Small intestine (tissue), 7 donors: ENCODE results near the gene ATP1A1. TPM values are rescaled to one million over a fixed set of nuclear protein-coding genes. Genes with fewer than 3 reads are reported as not detected.

Experiments used
- DNase-seq, 2 donors: peaks; one replicate each; pipeline versions ENCODE4 v3.0.0 to v3.0.0-alpha.2; 2013
- FAIRE-seq: peaks from 2 replicates; lab custom pipeline; 2012; peaks lifted over from hg19 to GRCh38; lab: Jason Lieb, UNC
- H3K27ac ChIP-seq, 3 donors: one replicate each; pipeline ENCODE4 v1.5.1; 2013; ENCODE audit warnings: low read length in 2 of 3, mild to moderate bottlenecking in 2 of 3, control low read depth in 1 of 3, inconsistent platforms in 1 of 3, low read depth in 1 of 3, moderate library complexity in 1 of 3
- H3K27me3 ChIP-seq, 3 donors: one replicate each; pipeline ENCODE4 v1.6.1; 2013; ENCODE audit warnings: low read length in 3 of 3, inconsistent platforms in 1 of 3; ENCODE audit not compliant: control insufficient read depth in 3 of 3, insufficient read depth in 3 of 3
- H3K36me3 ChIP-seq, 3 donors: one replicate each; pipeline ENCODE4 v1.6.1; 2013; ENCODE audit warnings: low read length in 3 of 3, inconsistent platforms in 1 of 3, low read depth in 1 of 3, mild to moderate bottlenecking in 1 of 3, moderate library complexity in 1 of 3; ENCODE audit not compliant: control insufficient read depth in 3 of 3, insufficient read depth in 2 of 3
- H3K4me1 ChIP-seq, 3 donors: one replicate each; pipeline ENCODE4 v1.6.1; 2013; ENCODE audit warnings: low read length in 2 of 3, inconsistent platforms in 1 of 3, low read depth in 1 of 3, mild to moderate bottlenecking in 1 of 3, moderate library complexity in 1 of 3; ENCODE audit not compliant: control insufficient read depth in 3 of 3, insufficient read depth in 2 of 3
- H3K4me3 ChIP-seq, 3 donors: one replicate each; pipeline ENCODE4 v1.5.1; 2013; ENCODE audit warnings: low read length in 3 of 3, control low read depth in 1 of 3, inconsistent platforms in 1 of 3, low read depth in 1 of 3, mild to moderate bottlenecking in 1 of 3, moderate library complexity in 1 of 3
- H3K9me3 ChIP-seq, 2 donors: one replicate each; pipeline ENCODE4 v1.6.1; 2013; ENCODE audit warnings: low read depth in 1 of 2, low read length in 1 of 2; ENCODE audit not compliant: control insufficient read depth in 2 of 2, insufficient read depth in 1 of 2
- WGBS, 3 donors: extraction: QIAGEN DNeasy Blood & Tissue Kit; methylation state at CpG; one replicate each; pipeline ENCODE4 v1.1.7; 2013; 5-methylcytosine and 5-hydroxymethylcytosine counted together
- polyA plus RNA-seq, 4 donors: library from polyadenylated mRNA; stranded (reverse) in 3 of 4; unstranded in 1 of 4; fragments of 200-250 nt in 3 of 4; fragments of 120-200 nt in 1 of 4; gene quantifications; one replicate each; pipeline versions ENCODE4 v1.2.1 to v1.2.3, GENCODE V29; 2013
- donor health status: healthy with polysubstance abuse.
- donor health status: control.
- donor health status: control.
- donor health status: Bipolar disorder and iron deficiency.
- donor health status: healthy.

Gene ATP1A1
- polyA plus RNA-seq, 4 donors, result 921 to 1,048 (median 1,035) TPM

DNA sequence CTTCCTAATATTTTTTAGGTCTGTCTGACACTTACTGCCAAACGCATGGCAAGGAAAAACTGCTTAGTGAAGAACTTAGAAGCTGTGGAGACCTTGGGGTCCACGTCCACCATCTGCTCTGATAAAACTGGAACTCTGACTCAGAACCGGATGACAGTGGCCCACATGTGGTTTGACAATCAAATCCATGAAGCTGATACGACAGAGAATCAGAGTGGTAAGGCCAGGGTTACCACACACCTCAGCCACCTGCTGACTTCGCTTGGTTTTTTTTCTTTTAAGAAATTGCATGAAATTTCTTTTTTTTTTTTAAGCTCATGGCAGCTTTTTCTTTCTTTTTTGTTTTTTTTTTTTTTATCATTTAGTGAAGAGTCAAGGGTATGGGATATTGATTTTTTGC is 17.2 kb downstream of the ATP1A1 start:
- H3K36me3 ChIP-seq, result peaks cover 46 to 50% (median 47%) of the 10 kb centered on the region in 3 donors
- FAIRE-seq, result no peak
- 43 to 66% (median 49%) methylated on average over 5 of the region's 5 CpGs for WGBS, 3 donors

DNA sequence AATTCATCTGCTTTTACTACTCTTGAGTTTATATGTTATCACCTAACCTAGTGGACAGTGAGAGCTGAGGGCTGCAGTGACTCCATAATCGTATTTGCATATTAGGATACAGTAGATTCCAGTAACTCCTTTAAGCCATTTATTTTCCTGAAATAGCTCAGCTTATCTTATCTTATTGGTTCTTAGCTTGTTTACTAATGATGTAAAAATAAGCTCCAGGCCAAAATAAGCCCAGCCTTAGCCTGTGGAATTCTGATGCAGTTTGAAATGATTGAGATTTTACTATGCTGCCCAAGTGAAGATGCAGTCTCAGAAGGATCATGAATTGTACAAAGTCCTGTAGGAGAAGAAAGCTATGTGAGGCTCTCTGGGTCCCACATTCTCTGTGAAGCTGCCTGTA is 18.1 kb downstream of the ATP1A1 start:
- Histone ChIP-seq H3K36me3 (peaks cover 41 to 51% (median 49%) of the 10 kb centered on the region in 3 donors), H3K27ac (peak overlapping the region in 2 of 3 donors; percentile 1 to 29), H3K4me1 (peaks cover 5 to 46% (median 15%) of the 10 kb centered on the region in 3 donors), H3K9me3 (no peaks in the 10 kb centered on the region), H3K27me3 (no peaks in the 10 kb centered on the region), H3K4me3 (no peak overlapping the region)
- DNase-seq, result no peak
- 24 to 67% (median 29%) methylated on average over 1 of the region's 1 CpG for WGBS, 3 donors
- FAIRE-seq, result no peak

More for the DNA sequence above, 17.2 kb downstream of the ATP1A1 start:
- DNase-seq, result peak; percentile 42 to 63
- Histone ChIP-seq H3K27me3 (no peaks in the 10 kb centered on the region), H3K4me3 (no peak overlapping the region), H3K4me1 (peaks cover 5 to 46% (median 15%) of the 10 kb centered on the region in 3 donors), H3K9me3 (no peaks in the 10 kb centered on the region), H3K27ac (peak overlapping the region in 2 of 3 donors; percentile 1 to 45)

DNA sequence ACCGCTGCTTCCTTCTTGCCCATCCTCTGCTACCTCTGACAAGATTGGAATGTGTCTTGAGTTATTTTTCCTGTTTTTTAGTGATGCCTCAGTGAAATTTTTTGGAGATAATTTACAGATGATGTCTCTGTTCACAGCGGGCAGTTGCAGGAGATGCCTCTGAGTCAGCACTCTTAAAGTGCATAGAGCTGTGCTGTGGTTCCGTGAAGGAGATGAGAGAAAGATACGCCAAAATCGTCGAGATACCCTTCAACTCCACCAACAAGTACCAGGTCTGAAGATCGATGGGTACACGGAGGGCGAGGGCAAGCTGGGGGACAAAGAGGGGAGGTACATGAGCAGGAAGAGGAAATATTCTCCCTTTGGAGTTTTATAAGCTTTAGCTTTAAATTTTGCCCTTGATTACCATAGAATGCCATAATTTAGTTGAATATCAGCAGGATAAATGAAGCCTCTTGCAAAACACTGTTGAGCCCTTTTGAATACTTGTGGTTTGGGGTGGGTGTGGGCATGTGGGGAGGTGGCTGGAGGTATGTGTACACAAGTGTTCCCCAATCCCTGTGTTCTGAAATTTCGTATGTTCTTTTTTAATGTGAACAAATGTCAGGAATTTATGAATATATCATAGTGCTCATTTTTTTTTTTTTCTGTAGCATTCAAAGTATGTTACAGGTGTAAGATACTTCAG is 19.8 kb downstream of the ATP1A1 start:
- 67 to 82% (median 68%) methylated on average over 10 of the region's 10 CpGs for WGBS, 3 donors
- no peak for FAIRE-seq
- H3K36me3 ChIP-seq, result peaks cover 49 to 53% (median 52%) of the 10 kb centered on the region in 3 donors

DNA sequence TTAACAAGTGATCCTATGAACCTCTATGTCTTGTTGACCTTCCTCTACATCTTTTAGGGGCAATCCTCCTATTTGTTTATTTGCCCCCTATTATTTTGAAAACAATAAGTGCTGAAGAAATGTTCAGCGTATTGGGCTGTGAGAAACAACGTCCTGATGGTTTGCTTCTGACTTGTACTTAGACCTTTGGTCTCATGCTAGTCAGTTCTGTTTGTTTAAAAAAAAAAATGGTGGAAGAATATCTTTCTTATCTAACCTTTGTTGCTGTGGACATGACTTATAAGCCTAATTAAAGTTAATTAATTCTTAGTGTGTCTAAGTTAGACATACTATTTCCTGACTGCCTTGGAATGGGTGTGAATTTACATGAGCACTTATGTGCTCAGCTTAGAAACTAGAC is 20.7 kb downstream of the ATP1A1 start:
- WGBS, 3 donors, result 15 to 61% (median 32%) methylated on average over 2 of the region's 2 CpGs
- H3K9me3 ChIP-seq, result no peaks in the 10 kb centered on the region
- no peak for FAIRE-seq
- H3K4me3 ChIP-seq, result no peak overlapping the region
- peaks cover 5 to 37% (median 13%) of the 10 kb centered on the region in 3 donors for H3K4me1 ChIP-seq
- H3K27me3 ChIP-seq, result no peaks in the 10 kb centered on the region
- peaks cover 53 to 58% (median 54%) of the 10 kb centered on the region in 3 donors for H3K36me3 ChIP-seq
- DNase-seq, result peak; percentile 74 to 87
- peak overlapping the region in 2 of 3 donors; percentile 55 to 77 for H3K27ac ChIP-seq

More for the DNA sequence above, 19.8 kb downstream of the ATP1A1 start:
- peaks cover 5 to 38% (median 13%) of the 10 kb centered on the region in 3 donors for H3K4me1 ChIP-seq
- DNase-seq, result no peak
- peak overlapping the region; percentile 49 to 77 (median 55) for H3K27ac ChIP-seq
- no peaks in the 10 kb centered on the region for H3K27me3 ChIP-seq
- no peaks in the 10 kb centered on the region for H3K9me3 ChIP-seq
- H3K4me3 ChIP-seq, result no peak overlapping the region

DNA sequence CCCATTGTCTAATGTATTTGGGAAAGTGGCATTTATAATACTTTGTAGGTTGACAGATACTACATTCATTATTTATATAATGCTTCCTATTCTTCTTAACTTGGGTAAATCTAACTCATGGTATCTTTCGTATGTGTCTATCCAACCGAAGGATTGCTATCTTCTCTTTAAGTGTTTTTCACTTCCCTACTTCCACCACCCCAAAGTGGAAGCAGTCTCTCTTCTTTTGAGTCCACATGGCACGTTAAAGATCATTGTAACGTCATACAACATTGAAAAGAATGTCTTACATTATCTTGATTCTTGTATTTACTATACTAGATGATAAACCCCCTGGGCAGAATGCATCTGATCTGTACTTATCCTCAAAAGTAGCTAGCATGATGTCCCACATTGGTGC is 21.2 kb downstream of the ATP1A1 start:
- Histone ChIP-seq H3K27me3 (no peaks in the 10 kb centered on the region), H3K36me3 (peaks cover 53 to 57% (median 56%) of the 10 kb centered on the region in 3 donors), H3K4me3 (no peak overlapping the region), H3K9me3 (no peaks in the 10 kb centered on the region), H3K27ac (peak overlapping the region in 1 of 3 donors; percentile 29), H3K4me1 (peaks cover 5 to 37% (median 13%) of the 10 kb centered on the region in 3 donors)
- DNase-seq, result no peak
- no peak for FAIRE-seq
- WGBS, 3 donors, result 27 to 64% (median 35%) methylated on average over 4 of the region's 4 CpGs

DNA sequence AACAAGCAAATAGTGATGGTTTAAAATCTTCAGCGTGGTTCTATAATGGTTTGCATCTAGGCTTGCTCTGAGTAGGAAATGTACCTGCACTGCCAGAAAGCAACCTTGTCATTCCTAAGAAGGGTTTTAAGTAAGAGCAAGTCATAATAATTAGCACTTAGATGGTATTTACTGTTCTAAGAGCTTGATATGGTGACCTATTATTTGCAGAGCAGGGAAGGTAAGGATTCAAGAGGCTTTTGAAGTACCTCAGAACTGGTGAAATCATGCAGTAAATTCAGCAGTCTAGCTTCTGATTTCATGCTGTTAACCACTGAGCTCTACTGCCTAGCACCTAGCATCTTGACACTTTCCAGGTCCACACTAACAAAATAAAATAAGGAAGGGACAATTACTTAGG is 23.7 kb downstream of the ATP1A1 start:
- WGBS, 3 donors, result 90 to 94% (median 90%) methylated on average over 1 of the region's 1 CpG
- peaks cover 57 to 66% (median 66%) of the 10 kb centered on the region in 3 donors for H3K36me3 ChIP-seq

DNA sequence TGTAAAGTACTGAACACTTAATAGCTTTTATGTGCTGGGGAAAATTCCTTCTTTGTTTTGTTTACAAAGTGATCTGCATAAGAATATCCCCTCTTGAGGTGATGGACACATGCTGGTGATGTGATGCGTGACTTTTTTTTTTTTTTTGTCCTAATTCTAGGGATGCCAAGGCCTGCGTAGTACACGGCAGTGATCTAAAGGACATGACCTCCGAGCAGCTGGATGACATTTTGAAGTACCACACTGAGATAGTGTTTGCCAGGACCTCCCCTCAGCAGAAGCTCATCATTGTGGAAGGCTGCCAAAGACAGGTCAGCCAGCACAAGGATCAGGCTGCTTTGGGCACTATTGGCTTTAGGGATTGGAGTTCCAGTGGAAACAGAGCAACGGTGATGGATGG is 24.7 kb downstream of the ATP1A1 start:
- H3K4me1 ChIP-seq, result peaks cover 0 to 16% (median 2%) of the 10 kb centered on the region in 3 donors
- H3K4me3 ChIP-seq, result no peak overlapping the region
- peaks cover 54 to 70% (median 69%) of the 10 kb centered on the region in 3 donors for H3K36me3 ChIP-seq
- DNase-seq, result no peak
- FAIRE-seq, result no peak
- H3K27me3 ChIP-seq, result no peaks in the 10 kb centered on the region
- H3K9me3 ChIP-seq, result no peaks in the 10 kb centered on the region
- H3K27ac ChIP-seq, result no peak overlapping the region
- WGBS, 3 donors, result 79 to 84% (median 84%) methylated on average over 5 of the region's 5 CpGs

More for the DNA sequence above, 23.7 kb downstream of the ATP1A1 start:
- H3K27me3 ChIP-seq, result no peaks in the 10 kb centered on the region
- no peak overlapping the region for H3K4me3 ChIP-seq
- no peaks in the 10 kb centered on the region for H3K9me3 ChIP-seq
- peaks cover 0 to 23% (median 5%) of the 10 kb centered on the region in 3 donors for H3K4me1 ChIP-seq
- FAIRE-seq (no peak), DNase-seq (no peak)
- no peak overlapping the region for H3K27ac ChIP-seq

DNA sequence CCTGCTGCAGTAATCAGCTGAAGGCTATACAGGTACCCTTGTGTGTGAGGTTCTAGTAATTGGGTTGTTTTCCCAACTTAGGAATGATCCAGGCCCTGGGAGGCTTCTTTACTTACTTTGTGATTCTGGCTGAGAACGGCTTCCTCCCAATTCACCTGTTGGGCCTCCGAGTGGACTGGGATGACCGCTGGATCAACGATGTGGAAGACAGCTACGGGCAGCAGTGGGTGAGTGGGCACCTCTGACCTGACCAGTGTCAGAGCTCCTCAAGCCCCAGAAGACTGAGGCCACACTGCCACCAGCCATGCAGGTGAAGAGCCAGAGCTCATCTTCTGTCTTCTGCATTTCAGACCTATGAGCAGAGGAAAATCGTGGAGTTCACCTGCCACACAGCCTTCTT is 27.7 kb downstream of the ATP1A1 start:
- H3K36me3 ChIP-seq, result peaks cover 56 to 80% (median 68%) of the 10 kb centered on the region in 3 donors
- peak overlapping the region in 1 of 3 donors; percentile 6 for H3K27ac ChIP-seq
- H3K27me3 ChIP-seq, result no peaks in the 10 kb centered on the region
- 84 to 94% (median 91%) methylated on average over 6 of the region's 6 CpGs for WGBS, 3 donors
- FAIRE-seq, result no peak
- DNase-seq, result no peak
- no peaks in the 10 kb centered on the region for H3K4me1 ChIP-seq
- H3K4me3 ChIP-seq, result no peak overlapping the region
- H3K9me3 ChIP-seq, result no peaks in the 10 kb centered on the region
